Measurements from ENCODE around the gene TJP1. TPM values are rescaled to one million over a fixed set of nuclear protein-coding genes. Genes with fewer than 3 reads are reported as not detected.

TJP1 gene
- polyA plus RNA-seq (ENCODE audit: insufficient read length in 4 of 4) = 100 to 1,000 TPM; 153 to 188 (median 165) TPM

DNA sequence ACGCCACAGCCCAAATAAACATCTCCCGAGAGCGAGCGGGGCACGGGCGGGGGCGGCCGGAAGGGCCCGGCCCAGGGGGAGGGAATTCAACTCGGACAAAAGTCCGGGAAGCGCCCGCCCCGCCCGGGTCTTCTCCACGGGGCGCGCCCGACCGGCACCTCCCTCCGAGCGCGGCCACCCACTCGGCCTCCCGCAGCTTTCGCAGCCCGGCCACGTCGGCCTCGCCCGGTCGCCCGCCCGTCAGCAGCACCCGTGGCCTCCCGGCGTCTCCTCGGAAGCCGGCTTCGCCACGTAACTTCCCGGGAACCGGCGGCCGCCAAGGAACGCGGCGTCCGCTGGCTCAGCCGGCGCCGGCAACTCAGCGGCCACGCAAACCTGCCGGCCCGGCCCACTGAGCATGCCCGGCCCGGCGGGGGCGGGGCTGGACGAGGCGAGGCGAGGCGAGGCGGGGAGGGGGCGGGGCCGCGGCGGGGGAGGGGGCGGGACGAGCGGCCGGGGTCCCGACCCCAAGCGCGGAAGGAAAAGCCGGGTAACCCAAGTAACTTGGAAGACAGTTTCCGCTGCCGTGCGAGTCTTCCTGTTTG lies at the start of gene TJP1:
Gene TJP1, minus strand, starts transcription at position 369 of the 584 bp plus-strand sequence. CDS start 440 bp downstream, outside the sequence.
- DNase-seq (ENCODE audit: low read depth in 4 of 4, low spot score in 3 of 4) = peak in 3 of 4 donors; percentile 57 to 74 (median 67)

DNA sequence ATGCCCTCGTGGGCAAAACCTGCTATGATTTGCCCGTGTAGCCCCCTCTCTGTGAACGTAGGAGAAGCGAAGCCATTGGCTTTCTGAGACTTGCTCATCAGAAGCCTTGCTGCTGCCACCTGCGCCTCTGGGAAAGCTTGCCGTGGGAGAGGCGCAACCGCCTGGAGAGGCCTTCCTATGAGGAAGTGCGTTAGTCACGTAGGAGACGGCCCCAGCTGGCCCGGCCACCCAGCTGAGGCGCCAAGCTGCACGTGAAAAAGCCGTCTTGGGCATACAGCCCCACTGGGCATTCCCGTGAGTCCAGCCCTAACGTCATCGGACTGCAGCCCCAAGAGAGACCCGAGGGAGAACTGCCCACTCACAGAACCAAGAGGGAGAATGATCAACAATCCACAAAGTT lies 49.1 kb upstream of the TJP1 start:
- DNase-seq (ENCODE audit: low read depth in 4 of 4, low spot score in 3 of 4) = no peak

DNA sequence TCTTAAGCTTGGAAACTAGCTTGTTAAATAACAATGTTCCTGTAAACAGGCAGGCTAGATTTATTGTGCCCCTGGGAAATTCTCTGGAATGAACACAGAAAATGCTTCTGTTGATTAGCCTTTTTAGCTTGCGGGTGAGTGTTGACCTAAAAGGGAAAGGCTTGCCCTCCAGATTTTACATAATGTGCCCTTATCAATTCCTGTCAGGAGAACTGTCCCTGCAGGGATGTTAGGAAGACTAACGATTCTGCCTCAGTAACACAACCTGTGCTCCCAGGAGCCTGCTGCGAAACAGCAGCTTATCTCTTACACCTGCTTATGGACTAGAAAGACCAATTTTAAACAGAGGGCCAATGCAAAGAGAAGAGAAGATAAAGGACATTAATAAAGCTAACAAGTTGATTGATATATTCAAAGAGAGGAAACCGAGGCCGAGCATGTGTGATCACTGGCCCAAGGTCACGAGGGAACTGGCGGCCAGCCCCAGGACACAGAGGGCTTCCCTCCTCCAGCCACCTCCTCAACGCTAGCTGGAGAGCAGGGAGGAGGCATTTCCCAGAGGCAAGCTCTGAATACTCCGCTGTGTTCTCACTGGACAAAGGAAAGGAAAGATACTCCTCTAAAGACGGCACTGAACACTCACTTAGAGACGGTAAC lies 48.4 kb upstream of the TJP1 start:
- DNase-seq (ENCODE audit: low read depth in 4 of 4, low spot score in 3 of 4) = peak in 2 of 4 donors; percentile 68 to 70

DNA sequence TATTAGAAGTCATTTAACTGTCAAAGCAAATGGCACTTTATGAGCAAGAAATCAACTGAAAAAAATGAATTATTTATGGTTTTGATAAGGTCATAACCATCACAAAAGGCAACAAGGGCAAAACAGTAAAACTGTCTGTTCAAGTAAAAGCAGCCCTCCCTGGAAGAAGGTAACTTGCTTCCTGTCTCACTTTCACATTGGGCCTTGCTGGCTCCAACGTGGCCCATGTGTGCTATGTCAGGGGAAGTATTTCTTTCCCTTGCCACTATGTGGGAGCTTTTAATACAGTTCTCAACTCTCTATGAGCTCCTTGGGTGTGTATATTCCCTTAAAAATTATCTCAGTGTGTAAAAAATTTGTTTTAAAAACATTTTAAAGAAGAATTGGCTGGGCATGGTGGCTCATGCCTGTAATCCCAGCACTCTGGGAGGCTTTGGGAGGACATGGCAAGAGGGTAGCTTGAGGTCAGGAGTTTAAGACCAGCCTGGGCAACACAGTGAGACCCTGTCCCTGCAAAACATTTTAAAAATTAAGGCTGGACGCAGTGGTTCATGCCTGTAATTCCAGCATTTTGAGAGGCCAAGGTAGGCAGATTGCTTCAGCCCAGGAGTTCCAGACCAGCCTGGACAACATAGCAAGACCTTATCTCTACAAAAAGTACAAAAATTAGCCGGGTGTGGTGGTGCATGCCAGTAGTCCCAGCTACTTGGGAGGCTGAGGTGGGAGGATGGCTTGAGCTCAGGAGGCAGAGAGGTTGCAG lies 45.2 kb upstream of the TJP1 start:
- DNase-seq (ENCODE audit: low read depth in 4 of 4, low spot score in 3 of 4) = no peak

DNA sequence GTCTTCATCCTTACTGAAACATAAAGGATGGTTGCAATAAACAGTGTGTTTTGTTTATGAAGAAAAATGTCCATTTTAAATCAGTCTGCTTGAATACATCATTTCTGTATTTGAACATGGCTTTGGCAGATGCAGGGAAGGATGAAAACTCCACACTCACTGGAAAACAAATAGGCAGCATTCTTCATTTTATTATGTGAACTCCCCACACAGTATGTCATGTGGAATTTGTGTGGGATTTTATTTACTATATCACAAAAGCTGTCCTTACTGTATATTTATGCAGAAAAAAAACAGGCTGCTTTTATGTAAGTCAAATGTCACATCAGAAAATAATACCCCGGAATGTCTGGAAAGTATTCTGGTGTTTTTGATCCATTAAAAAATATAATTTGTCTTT lies 44.1 kb upstream of the TJP1 start:
- DNase-seq (ENCODE audit: low read depth in 4 of 4, low spot score in 3 of 4) = peak in 1 of 4 donors; percentile 45

DNA sequence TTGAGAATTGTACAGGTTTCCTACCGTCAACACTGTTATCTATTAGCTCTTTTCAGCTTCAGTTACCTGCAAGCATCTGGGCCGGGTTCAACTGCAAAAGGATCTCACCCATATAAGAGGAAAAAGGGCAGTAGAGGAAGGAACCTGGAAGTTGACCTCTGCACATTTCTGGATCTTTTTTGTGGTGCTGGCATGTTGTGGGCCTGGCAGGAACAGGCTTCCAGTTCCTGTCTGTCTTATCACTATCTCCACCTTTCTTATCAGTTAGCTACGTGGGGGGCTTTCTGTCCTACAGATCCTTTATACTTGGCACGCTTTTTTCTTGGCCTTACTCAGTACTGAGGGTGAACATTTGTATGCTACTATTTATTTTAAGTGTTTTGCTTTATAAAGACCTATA lies 42.2 kb upstream of the TJP1 start:
- no peak for DNase-seq (ENCODE audit: low read depth in 4 of 4, low spot score in 3 of 4)

DNA sequence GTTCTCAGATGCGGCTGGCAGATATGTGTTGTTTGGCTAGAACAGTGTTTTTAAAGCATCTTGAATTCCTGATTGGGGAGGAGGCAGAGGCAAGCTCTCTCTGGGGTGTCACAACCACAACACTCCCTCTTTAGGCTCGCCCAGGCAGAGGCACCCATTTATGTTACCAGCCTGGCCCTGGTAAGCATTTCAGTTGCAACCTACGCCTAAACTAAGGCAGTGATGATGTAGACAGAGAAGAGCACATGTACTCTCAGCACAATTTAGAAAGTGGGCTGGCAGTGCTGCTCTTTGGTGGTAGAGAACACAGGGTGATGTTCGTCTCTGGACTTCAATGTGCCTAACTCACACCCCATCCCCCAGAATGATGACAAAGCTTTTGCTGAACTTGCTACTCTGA lies 41.2 kb upstream of the TJP1 start:
- no peak for DNase-seq (ENCODE audit: low read depth in 4 of 4, low spot score in 3 of 4)

DNA sequence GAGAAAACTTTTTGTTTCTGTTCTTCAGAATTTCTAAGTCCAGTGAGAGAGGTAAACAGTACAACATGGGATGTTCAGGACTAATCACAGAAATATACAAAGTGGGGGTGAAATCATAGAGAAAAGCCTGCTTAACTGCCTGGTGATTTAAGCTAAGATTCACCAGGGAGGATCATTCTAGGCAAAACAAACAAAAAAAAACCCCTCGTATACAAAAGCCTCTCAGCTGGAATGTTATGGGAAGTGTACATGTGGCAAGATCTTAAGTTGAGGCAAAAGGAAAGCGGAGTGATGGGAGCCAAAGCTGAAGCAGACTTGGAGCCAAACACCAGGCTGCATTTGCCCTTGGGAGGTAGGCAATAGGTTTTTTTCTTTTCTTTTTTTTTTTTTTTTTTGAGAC lies 40.0 kb upstream of the TJP1 start:
- DNase-seq (ENCODE audit: low read depth in 4 of 4, low spot score in 3 of 4) = no peak

DNA sequence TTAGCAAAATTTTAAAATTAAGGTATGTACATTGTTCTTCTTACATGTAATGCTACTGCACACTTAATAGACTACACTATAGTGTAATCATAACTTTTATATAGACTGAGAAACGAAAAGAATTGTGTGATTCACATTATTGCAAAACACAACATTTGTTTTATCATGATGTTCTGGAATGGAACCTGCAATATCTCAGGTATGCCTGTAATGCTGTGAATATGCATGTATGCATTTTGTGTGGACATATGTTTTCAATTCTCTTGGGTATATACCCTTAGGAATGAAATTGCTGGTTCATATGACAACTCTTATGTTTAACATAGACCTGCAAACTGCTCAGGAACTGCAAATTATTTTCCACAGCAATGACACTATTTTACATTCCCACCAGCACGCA lies 38.6 kb upstream of the TJP1 start:
- no peak for DNase-seq (ENCODE audit: low read depth in 4 of 4, low spot score in 3 of 4)

DNA sequence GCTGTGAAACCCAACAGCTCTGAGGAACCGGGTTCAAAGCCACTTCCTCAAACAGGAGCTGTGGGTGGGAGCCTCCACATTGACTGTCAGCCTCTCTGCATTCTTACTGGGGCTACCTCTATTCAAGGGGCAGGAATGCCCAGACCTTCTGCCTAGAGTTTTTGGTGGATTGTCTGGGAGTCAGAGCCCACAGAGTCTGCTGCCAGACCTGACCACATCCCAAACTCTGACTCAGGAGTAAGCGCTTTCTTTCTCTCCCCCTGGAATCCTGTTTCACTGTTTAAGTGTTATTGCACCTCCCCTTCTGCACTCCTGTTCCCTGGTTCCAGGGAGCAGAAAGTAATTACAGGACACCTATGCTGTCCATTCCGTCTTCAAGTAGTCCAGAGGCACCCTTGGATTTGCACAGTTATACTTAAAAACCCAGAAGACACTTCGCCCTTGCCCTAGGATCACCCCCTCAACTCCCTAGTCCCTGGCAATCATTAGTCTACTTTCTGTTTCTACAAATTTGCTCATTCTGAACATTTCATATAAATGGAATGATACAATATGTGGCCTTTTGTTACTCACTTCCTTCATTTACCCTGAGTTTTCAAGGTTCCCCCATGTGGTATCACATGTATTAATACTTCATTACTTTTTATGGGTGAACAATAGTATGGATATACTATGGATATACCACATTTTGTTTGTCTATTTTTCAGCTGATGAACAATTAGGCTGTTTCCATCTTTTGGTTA lies 37.9 kb upstream of the TJP1 start:
- no peak for DNase-seq (ENCODE audit: low read depth in 4 of 4, low spot score in 3 of 4)

DNA sequence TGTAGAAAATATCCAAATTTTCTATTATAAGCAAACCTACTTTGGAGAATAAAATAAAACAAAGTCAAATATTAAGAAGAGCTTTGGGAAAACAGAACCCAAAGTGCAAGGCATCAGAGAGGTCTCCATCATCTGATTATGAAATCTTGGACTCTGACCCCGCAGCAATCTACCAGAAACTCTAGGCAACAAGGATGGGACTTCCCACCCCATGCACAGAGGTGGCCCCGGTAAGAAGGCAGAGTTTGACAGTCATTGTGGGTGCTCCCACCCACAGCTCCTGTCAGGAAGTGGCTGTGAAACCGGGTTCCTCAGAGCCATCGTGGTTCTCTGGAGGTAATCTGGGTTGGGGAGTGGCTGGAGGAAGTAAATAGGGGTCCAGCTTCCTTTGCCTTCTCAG lies 37.0 kb upstream of the TJP1 start:
- DNase-seq (ENCODE audit: low read depth in 4 of 4, low spot score in 3 of 4) = no peak

DNA sequence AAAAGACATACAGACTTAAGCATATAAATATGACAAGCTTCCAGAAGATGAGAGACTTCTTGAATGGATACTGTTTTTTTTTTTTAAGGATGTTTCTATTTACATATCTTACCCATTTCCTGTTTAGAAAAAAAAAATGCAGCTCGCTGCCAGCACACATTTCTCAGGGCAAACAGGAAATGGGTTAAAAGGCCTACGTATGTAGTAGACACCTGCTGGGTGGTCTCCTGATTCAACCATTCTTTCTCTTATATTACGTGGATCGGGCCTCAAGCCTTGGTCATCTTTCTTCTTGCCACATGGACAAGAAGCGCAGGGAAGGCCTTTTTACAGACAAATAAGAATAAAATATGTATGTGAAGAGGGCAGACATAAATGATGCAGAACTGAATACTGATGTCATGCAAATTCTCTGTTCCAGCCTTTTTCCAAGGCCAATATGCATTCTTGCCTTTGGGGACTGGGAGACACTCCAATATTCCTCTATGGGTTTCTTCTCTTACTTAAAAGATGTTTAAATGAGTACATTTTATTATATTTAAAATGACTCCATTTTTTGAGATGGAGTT lies 35.0 kb upstream of the TJP1 start:
- DNase-seq (ENCODE audit: low read depth in 4 of 4, low spot score in 3 of 4) = no peak

DNA sequence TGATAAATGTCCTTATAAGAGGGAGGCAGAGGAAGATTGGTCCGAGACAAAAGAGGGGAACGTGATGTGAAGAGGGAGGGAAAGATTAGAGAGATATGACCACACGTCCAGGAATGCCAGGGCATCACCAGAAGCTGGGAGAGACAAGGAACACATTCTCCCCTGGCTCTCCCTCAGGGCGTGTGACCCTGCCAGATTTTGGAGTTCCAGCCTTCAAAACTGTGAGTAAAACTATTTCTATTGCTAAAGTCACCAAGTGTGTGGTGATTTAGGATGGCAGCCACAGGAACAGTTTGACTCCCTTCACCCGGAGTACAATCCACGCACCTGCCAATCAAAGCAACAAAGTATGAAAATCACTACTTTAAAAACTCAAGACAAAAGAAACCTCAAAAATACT lies 32.1 kb upstream of the TJP1 start:
- no peak for DNase-seq (ENCODE audit: low read depth in 4 of 4, low spot score in 3 of 4)

DNA sequence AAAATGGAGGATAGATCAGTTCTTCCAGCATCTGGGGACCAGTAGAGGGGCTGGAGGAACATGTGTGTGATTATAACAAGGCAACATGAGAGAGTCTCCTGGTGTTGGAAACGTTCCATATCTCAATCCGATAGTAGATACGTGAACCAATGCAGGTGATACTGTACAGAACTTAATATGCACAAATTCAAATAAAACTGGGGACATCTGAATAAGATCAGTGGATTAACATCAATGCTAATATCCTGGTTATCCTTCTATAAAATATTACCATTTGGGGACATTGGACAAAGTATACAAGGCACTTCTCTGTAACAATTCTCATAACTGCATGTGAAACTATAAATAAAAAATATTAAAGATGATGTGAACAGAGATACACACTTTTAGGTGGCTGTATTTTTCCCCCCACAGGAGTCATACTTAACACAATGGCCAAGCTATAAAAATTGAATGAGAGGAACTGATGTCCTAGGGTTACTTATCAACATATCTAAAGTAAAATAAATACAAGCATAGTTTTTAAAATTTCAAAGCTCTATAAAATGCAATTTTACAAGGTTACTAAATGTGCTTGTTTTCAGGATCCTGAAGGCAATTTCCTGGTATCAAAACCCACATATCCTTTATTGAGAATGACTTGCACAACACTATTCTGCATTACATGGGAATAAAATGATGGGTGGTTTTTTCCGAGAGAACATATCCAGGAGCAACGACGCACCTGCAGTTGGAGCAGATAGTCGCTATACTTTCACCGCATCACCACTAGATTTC lies 31.1 kb upstream of the TJP1 start:
- DNase-seq (ENCODE audit: low read depth in 4 of 4, low spot score in 3 of 4) = no peak

DNA sequence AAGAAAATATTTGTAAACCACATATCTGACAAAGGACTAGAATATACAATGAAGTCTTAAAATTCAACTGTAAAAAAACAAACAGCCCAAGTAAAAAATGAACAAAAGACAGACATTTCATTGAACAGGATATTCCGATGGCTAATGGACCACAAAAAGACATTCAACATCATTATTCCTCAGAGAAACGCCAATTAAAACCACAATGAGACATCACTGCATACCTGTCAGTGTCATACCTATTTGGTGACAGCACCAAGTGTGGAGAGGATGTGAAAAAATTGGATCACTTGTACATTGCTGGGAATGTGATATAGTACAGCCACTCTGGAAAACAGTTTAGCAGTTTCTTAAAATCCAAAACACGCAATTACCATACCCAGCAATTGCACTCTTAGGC lies 29.9 kb upstream of the TJP1 start:
- DNase-seq (ENCODE audit: low read depth in 4 of 4, low spot score in 3 of 4) = no peak

DNA sequence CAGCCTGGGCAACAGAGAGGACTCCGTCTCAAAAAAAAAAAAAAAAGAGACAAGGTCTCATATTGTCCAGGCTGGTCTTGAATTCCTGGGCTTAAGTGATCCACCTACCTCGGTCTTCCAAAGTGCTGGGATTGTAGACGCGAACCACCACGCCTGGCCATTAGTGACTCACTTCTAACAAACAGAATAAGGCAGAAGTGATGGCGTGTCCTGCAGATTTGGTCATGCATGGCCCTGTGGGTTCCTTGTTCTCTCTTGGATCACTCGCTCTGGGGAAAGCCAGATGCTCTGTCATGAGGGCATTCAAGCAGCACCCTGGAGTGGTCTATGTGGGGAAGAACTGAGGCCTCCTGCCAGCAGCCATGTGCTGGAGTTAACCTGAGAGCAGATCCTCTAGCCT lies 27.4 kb upstream of the TJP1 start:
- no peak for DNase-seq (ENCODE audit: low read depth in 4 of 4, low spot score in 3 of 4)

DNA sequence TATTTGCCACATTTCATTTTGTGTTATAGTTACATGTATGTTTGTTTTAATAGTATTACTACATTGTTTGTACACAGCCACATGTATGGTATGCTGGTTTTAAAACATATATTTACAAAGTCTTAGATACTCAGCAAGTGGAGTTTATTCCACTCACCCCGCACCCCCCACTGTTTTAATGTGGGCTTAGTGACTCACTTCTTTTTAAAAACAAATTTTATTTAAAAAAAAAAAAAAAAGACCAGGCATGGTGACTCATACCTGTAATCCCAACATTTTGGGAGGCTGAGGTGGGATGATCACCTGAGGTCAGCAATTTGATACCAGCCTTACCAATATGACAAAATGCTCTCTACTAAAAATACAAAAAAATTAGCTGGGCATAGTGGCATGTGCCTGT lies 26.9 kb upstream of the TJP1 start:
- DNase-seq (ENCODE audit: low read depth in 4 of 4, low spot score in 3 of 4) = no peak

DNA sequence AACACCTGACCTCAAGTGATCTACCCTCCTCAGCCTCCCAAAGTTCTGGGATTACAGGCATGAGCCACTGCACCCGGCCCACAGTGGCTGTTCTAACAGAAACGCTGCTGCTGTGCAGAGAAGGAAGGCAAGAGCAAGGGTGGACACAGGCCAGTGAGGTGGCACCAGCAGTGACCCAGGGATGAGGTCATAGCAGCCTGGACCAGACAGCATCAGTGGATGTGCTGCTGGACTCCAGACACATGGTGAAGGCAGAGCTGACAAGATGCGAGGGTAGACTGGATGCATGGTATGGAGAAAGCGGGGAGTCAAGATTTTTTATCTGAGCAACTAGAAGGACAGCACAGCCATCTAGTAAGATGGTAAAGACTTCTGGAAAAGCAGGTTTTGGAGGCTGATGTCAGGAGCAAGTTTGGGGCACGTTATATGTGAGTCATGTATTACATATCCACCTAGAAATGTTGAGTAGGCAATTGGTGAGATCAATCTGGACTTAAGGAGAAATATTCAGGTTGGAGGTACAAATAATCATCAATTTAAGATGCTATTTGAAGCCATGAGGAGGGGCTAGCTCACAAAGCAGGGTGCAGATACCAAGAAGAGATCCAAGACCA lies 22.1 kb upstream of the TJP1 start:
- DNase-seq (ENCODE audit: low read depth in 4 of 4, low spot score in 3 of 4) = no peak

DNA sequence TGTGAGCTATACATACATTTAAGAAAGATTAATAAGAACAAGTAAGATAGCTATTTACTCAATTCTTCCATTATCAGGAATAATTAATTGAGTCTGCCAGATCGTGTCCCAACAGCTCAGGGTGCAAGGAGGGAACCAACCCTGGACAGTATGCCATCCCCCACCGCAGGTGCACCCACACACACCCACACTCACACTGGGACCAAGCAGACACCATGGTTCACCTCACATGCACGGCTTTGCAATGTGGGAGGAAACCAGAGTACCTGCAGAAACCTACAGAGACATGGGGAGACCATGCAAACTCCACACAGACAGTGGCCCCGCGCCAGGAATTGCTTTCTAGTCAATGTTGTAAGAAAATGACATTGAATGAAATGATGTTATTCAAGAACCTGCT lies 20.0 kb upstream of the TJP1 start:
- no peak for DNase-seq (ENCODE audit: low read depth in 4 of 4, low spot score in 3 of 4)

DNA sequence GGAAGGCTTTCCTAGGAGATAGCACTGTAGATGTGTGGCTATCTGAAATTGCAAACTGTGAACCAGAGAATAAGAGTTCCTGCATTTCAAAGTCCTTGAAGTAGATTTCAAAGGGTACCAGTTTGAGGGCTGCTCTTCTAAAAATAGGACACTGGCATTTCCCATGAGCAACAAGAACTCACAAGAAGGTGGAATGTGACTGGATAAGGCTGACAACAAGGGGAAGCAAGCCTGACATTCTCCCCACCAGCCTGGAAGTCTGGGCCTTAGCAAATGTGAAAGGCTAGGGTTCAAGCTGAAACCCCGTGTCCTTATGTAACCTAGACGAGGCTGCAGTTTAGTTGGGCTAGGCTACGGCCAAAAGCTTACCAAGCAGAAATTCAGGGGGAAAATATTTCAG lies 18.7 kb upstream of the TJP1 start:
- DNase-seq (ENCODE audit: low read depth in 4 of 4, low spot score in 3 of 4) = no peak

Measured in right renal pelvis (tissue), 4 donors.